Testis (tissue), 3 donors: Measurements from ENCODE around the gene SMARCC2. TPM values are rescaled to one million over a fixed set of nuclear protein-coding genes. Genes with fewer than 3 reads are reported as not detected.
A peak's percentile ranks its signal among the peaks of the same experiment; 100 is the strongest.
"Not testable (repeated sequence)": the region's sequence is repeated elsewhere in the genome, so short reads cannot be mapped to it uniquely, and the experiment has no call there.

Experiments used
- DNase-seq: peaks from one replicate; pipeline ENCODE4 v3.0.0-alpha.2; 2019
- H3K27ac ChIP-seq, 2 donors: fragments of 200-600 bp; sonication (generic); one replicate each; pipeline ENCODE4 v1.5.1; 2019
- H3K27me3 ChIP-seq: fragments of 200-600 bp; sonication (generic); one replicate; pipeline ENCODE4 v1.5.1; 2019
- H3K36me3 ChIP-seq: fragments of 200-600 bp; sonication (generic); one replicate; pipeline ENCODE4 v1.5.1; 2017; ENCODE audit warnings: low read depth; ENCODE audit errors: missing control alignments
- H3K4me1 ChIP-seq: fragments of 200-600 bp; sonication (generic); one replicate; pipeline ENCODE4 v1.5.1; 2019
- H3K4me3 ChIP-seq, 2 donors: fragments of 200-600 bp; sonication (generic); one replicate each; pipeline ENCODE4 v1.5.1; 2017 to 2019
- H3K9me3 ChIP-seq: fragments of 200-600 bp; sonication (generic); one replicate; pipeline ENCODE4 v1.5.1; 2017
- CTCF ChIP-seq, 3 experiments: fragments of 450-650 bp in 2 of 3; fragments of 200-600 bp in 1 of 3; sonication (generic) in 1 of 3; IDR thresholded peaks; one replicate each; pipeline ENCODE4 v1.5.1; 2016 to 2019; ENCODE audit warnings: antibody characterized with exemption in 3 of 3, mild to moderate bottlenecking in 2 of 3, moderate library complexity in 1 of 3
- POLR2A ChIP-seq: fragments of 450-650 bp; IDR thresholded peaks from one replicate; pipeline ENCODE4 v1.6.1; 2017; ENCODE audit warnings: antibody characterized with exemption, mild to moderate bottlenecking, moderate library complexity
- WGBS, 2 donors: methylation state at CpG; one replicate each; pipeline ENCODE4 v1.1.5; 2018; 5-methylcytosine and 5-hydroxymethylcytosine counted together
- intact Hi-C: fragments of 100-400 bp; cut with DNase I; formaldehyde crosslinking; loops from one replicate; pipeline ENCODE4 v1.15.1; 2023; ENCODE audit warnings: low total_unique reads
- polyA plus RNA-seq: library from polyadenylated mRNA; stranded (reverse); fragments of 350-450 nt; fragmentation: Illumina TruSeq; extraction: RNeasy Lipid Tissue Mini Kit (QIAGEN cat#74804); gene quantifications from one replicate; pipeline ENCODE4 v1.2.3, GENCODE V29; 2014; ENCODE audit warnings: low read depth, low replicate concordance; ENCODE audit not compliant: insufficient read depth
- total RNA-seq, 2 donors: library from RNA; depleted of rRNA; stranded (reverse); fragments of >200 nt; gene quantifications; one replicate each; pipeline ENCODE4 v1.2.3, GENCODE V29; 2016

The SMARCC2 gene
- total and polyA plus RNA-seq, 3 donors from 2014 or later, result 69.5 to 148 (median 106) TPM

GRCh38 chr12:56117778-56118687 is 71.2 kb downstream of the SMARCC2 start, which contains the start of gene ZC3H10:
Gene ZC3H10 (plus strand): TSS chr12:56118266. CDS start chr12:56120563, 2,297 bp downstream.
- Histone ChIP-seq H3K9me3 (no peaks in the 10 kb centered on the region), H3K4me1 (peaks cover 19% of the 10 kb centered on the region), H3K27ac (peak within 1 kb of the TSS; percentile 89 to 95), H3K4me3 (peak within 1 kb of the TSS; percentile 80 to 90), H3K27me3 (no peaks in the 10 kb centered on the region), H3K36me3 (no peaks in the 10 kb centered on the region)
- WGBS, 2 donors, result 0% methylated on average over 12 to 61 of the region's 61 CpGs
- peak; percentile 99 for DNase-seq
- intact Hi-C loops, result loop anchor here (2.0 kb wide), 1 partner anchor 71 kb away; the partner anchor contains the start of gene SMARCC2
- TF ChIP-seq POLR2A (peak; percentile 88), CTCF (IDR thresholded peaks at IDR 0.05) (peak; percentile 23 to 67 (median 61))

- DNase-seq, H3K27me3 ChIP-seq, H3K36me3 ChIP-seq, intact Hi-C loops, H3K9me3 ChIP-seq: not testable (repeated sequence)
- Histone ChIP-seq H3K27ac (peak overlapping the region; percentile 89 to 91), H3K4me1 (peaks cover 19% of the 10 kb centered on the region), H3K4me3 (peak overlapping the region; percentile 71 to 90)
- WGBS, 2 donors, result 1 to 2% methylated on average over 15 to 16 of the region's 16 CpGs
These were observed 72.1 kb downstream of the SMARCC2 start for GRCh38 chr12:56117082-56117706.

- Histone ChIP-seq H3K4me3 (peak within 1 kb of the TSS; percentile 71 to 90), H3K27me3 (no peaks in the 10 kb centered on the region), H3K27ac (peak within 1 kb of the TSS; percentile 89 to 91), H3K4me1 (peaks cover 19% of the 10 kb centered on the region), H3K9me3 (no peaks in the 10 kb centered on the region), H3K36me3 (no peaks in the 10 kb centered on the region)
- WGBS, 2 donors, result 1% methylated on average over 34 of the region's 34 CpGs
- intact Hi-C loops, result no loop called here
- peak; percentile 98 for DNase-seq
- TF ChIP-seq CTCF (IDR thresholded peaks at IDR 0.05) (peak in 1 of 3 experiments; percentile 36), POLR2A (peak; percentile 85)
These were observed 72.8 kb downstream of the SMARCC2 start, which contains the start of gene RPL41 for GRCh38 chr12:56116267-56117081. Gene RPL41 (plus strand): TSS chr12:56116633.

GRCh38 chr12:56115329-56115728 is 74.0 kb downstream of the SMARCC2 start:
- TF ChIP-seq CTCF (IDR thresholded peaks at IDR 0.05) (no peak), POLR2A (no peak)
- intact Hi-C loops, result no loop called here
- 31 to 41% methylated on average over 10 of the region's 10 CpGs for WGBS, 2 donors
- no peaks in the 10 kb centered on the region for H3K9me3 ChIP-seq
- H3K27ac ChIP-seq, result peak overlapping the region; percentile 89 to 91
- no peak for DNase-seq
- H3K27me3 ChIP-seq, result no peaks in the 10 kb centered on the region
- H3K36me3 ChIP-seq, result no peaks in the 10 kb centered on the region
- peaks cover 15% of the 10 kb centered on the region for H3K4me1 ChIP-seq
- H3K4me3 ChIP-seq, result peak overlapping the region; percentile 71 to 90
